Measurements from ENCODE around the gene RENBP.

RENBP gene

DNA sequence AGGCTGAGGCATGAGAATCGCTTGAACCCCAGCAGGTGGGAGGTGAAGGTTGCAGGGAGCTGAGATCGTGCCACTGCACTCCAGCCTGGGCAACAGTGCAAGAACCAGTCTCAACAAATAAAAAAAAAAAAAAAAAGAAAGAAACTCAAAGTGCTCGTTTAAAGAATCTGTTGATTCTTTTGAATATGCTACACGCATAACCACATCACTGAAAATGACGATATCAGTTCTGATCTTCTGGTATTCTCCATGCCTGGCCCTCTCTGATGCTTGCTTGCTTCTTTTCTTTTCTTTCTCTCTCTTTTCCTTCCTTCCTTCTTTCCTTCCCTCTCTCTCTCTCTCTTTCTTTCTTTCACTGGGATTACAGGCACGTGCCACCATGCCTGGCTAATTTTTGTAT lies 32.6 kb downstream of the RENBP start:
- DNase-seq = no peak

GRCh38 chrX:153910446-153910845 lies 34.0 kb downstream of the RENBP start:
- no peak for DNase-seq

- DNase-seq = no peak
Measured at GRCh38 chrX:153909980-153910360, 34.5 kb downstream of the RENBP start.

- no peak for DNase-seq
Measured at GRCh38 chrX:153909024-153909979, 35.1 kb downstream of the RENBP start.

DNA sequence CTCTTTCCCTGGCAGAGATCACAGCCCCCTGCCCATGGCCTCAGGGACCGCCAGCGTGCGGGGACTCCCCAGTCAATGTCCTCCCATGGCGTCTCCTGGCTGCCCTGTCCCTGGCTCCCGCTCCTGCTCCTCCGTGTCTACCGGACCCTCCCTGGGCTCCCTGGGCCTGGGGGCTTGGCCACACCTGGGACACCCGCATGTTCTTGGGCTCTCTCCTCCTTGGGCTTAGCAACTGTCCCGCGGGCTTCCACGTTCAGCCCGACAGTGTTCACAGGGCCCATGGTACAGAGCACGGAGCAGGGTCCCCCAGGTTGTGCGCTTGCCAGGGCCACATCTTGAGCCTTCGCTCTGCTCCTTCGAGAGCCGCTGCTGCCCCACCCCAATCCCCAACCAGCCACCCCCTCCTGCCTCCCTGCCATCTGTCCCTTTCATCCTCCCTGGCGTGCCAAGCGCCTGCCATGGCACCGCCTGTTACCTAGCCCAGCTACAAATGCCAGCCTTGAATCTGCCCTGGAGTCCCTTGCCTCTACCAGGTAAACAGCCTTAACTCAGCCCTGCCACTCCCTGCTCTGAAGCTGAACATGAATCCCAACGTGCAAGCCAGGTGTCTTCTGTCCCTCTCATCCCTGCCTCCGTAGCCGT lies 36.1 kb downstream of the RENBP start:
- no peak for DNase-seq

DNA sequence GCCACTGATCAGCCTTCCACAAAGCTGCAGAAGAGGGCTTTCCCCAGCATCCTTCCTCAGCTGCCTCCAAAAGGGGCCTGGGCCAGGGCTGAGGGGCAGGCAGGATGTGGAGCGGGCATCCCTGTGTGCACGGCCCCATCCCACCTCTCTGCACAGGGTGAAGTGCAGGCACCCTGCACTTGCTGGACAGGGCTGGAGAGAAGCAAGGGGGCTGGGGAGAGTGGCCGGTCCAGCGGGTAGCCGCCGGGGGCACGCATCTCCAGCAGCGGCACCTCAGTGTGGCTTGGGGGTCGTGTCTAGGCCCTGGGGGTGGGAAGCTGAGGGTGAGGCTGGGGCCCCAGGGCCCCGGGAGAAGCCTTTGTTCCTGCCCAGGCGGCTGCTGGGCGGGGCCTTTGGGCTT lies 37.0 kb downstream of the RENBP start:
- DNase-seq = no peak

DNA sequence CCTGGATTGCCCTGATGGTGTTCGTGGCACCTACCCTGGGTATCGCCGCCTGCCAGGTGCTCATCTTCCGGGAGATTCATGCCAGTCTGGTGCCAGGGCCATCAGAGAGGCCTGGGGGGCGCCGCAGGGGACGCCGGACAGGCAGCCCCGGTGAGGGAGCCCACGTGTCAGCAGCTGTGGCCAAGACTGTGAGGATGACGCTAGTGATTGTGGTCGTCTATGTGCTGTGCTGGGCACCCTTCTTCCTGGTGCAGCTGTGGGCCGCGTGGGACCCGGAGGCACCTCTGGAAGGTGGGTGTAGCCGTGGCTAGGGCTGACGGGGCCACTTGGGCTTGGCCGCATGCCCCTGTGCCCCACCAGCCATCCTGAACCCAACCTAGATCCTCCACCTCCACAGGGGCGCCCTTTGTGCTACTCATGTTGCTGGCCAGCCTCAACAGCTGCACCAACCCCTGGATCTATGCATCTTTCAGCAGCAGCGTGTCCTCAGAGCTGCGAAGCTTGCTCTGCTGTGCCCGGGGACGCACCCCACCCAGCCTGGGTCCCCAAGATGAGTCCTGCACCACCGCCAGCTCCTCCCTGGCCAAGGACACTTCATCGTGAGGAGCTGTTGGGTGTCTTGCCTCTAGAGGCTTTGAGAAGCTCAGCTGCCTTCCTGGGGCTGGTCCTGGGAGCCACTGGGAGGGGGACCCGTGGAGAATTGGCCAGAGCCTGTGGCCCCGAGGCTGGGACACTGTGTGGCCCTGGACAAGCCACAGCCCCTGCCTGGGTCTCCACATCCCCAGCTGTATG lies 38.1 kb downstream of the RENBP start:
- DNase-seq = no peak

DNA sequence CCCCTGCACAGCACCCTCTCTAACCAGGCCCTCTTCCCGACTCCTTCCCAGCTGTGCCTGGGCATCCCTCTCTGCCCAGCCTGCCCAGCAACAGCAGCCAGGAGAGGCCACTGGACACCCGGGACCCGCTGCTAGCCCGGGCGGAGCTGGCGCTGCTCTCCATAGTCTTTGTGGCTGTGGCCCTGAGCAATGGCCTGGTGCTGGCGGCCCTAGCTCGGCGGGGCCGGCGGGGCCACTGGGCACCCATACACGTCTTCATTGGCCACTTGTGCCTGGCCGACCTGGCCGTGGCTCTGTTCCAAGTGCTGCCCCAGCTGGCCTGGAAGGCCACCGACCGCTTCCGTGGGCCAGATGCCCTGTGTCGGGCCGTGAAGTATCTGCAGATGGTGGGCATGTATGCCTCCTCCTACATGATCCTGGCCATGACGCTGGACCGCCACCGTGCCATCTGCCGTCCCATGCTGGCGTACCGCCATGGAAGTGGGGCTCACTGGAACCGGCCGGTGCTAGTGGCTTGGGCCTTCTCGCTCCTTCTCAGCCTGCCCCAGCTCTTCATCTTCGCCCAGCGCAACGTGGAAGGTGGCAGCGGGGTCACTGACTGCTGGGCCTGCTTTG lies 38.9 kb downstream of the RENBP start:
- no peak for DNase-seq

DNA sequence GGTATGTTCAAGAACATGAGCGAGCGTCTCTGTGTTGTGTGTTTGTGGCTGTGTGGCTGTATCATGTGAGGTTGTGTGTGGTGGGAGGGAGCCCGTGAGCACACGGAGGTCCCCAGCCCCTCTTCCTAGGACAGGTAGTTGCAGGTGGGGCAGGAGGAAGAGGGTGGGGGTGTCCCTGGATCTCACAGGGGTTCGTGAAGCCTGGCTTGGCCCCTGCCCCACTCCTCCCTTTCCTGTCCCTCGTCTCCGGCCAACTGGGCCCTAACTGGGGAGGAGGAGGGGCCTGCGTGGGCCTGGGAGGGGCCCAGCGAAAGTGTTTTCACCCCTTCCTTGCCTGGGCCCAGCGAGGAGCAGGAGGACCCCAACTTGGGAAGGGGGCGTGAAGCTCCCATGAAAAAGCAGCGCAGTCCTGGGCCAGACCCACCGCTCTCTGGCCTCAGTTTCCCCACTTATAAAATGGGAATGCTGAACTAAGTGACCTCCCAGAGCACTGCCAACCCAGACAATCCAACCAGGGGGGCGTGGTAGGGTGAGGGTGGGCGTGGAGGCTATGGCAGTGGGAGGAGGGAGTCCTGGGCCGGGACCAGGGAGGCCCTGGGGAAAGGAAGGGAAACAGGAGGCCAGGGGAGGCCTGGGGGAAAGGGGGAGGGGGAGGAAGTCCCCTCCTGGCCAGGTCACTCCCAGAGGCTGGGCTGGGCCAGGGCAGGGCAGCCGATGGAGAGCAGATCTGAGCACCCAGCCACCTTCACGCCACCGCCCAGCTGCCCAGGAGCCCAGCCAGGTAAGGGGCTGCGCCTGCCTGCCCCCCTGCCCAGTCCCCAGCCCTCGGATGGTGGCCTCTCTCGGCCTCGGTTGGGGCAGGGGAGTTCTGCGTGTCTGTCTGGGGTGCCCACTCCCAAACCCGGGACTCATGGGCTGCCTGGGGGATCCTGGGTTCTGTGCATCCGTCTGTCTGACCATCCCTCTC lies 40.2 kb downstream of the RENBP start, which contains the start of gene AVPR2:
AVPR2 (plus strand) TSS at position 683 of the 967 bp plus-strand sequence. CDS start 473 bp downstream, outside the sequence.
- no peak for DNase-seq

DNA sequence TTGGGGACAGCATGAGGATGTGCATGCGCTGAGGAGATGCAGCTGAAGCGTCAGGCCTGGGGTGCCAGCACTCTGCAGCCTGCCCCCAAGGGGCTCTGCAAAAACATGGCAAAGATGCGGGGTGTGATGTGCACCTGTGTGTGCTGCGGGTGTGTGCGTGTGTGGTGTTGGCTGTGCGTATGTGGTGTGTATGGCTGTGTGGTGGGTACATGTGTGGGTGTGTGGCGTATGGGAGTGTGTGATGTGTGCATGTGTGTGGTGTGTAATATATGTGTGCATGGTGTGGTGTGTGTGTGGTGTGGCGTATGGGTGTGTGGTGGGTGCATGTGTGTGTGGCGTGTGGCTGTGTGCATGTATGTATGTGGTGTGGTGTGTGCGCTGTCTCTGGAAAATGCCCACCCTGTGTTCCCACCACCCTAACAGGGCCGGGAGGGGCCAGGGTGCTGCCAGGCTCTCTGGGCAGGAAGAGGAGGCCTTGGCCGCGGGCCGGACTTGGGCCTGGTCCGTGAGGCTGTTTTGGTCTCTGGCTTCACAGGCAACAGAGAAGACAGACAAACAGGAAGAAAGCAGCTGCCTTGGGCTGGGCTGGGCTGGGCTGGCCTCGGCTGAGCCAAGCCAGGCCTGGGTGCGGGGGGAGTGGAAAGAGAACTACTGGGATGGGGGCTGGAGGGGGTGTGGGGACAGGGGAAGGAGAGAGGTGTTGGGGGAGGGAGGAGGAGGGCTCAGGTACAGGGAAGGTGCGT lies 41.0 kb downstream of the RENBP start:
- DNase-seq = no peak

- DNase-seq = no peak
Measured at GRCh38 chrX:153902385-153902784, 42.1 kb downstream of the RENBP start.

DNA sequence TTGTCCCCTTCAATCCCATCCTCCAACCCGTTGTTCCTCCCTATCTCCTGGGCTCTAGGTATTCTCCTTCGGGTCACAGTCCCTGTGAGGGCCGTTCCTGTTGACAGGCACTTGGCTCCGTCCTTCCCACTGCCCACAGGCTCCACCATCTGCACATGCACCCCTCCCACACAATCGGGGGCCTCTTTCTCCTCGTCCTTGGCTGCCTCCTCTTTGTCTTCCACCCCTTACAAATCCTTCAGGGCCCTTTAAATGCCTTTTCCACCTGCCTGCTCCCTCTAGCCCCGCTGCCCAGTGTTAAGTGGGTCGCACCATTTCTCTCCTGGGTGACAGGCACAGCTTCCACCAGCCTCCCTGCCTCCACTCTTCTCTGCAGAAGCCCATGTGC lies 42.7 kb downstream of the RENBP start:
- no peak for DNase-seq

- DNase-seq = peak; percentile 51
Measured at GRCh38 chrX:153900831-153901752, 43.4 kb downstream of the RENBP start.

DNA sequence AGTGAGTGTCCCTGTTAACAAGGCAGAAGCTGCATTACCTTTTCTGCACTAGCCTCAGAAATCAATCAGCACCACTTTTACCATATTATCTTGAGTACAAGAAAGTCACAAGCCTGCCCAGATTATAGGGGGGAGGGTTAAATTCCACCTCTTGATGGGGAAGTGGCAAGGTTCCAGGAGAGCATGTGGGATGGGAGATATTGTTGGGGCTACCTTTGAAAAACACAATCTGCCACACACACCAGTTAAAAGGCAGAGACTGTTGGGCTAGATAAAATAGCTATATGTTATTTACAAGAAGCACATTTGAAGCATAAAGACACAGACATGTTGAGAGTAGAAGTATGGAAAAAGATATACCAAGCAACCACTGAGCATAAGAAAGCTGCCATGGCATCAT lies 46.5 kb downstream of the RENBP start:
- DNase-seq = no peak

DNA sequence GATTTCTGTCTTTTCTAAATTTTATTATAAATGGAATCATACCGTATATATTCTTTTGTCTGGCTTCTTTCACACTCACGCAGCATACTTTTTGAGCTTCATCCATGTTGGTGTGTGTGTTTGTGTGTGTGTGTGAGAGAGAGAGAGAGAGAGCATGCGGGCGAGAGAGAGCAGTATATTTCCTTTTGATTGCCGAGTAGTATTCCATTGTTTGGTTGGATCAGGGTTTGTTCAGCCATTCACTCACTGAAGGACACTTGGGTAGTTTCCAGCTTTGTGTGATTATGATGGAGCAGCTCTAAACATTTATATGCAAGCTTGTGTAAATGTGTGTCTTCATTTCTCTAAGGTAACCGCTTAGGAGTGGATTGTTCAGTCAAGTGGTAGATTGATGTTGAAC lies 55.3 kb downstream of the RENBP start:
- DNase-seq = no peak

- no peak for DNase-seq
Measured at GRCh38 chrX:153888344-153888743, 56.1 kb downstream of the RENBP start.

DNA sequence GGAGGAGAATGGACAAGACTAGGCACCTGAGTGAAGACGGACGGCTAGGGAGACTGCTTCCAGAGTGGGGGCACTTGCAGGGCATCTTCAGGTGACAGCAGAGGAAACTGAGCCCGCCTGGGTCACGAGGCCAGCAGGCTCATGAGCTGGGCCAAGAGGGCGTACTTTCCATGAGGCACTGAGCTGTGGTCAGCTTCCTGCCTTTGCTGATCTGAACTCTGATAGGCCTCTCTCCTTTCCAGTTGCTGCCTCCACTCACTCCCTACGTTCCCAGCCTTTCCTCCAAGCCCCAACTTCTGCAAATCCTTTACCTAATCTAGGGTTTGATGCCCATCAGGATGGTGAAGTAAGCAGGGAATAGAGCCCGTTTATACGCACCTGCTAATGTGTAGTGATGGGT lies 57.1 kb downstream of the RENBP start:
- DNase-seq = no peak

DNA sequence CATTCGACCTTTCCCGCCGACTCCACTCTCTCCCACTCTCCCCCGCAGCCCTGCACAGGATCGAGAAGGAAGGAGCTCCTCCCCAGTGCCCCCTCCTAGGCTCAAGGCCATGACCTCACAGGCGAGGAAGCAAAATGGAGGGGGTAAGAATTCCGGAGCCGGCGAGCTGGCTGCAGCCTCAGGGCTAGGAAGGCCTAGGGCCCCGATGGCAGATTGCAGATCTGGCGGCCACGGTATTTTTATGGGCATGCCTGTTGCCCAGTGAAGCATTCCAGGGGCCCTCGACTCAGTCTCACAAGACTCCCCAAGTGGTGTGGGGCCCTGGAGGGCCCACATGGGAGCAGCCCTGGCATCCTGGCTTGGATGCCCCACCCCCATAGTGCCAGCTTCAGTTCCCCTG lies 57.5 kb downstream of the RENBP start:
- DNase-seq = no peak

GRCh38 chrX:153885968-153886903 lies 58.2 kb downstream of the RENBP start, which contains the start of gene L1CAM:
Gene L1CAM, minus strand, starts transcription at chrX:153886173. Its CDS starts 10,337 bp downstream, at chrX:153875836.
- DNase-seq = peak; percentile 25

Measured in activated CD4-positive, alpha-beta T cell treated with anti-CD3 and anti-CD28 coated beads, Interleukin-2, amount 50 U/mL, for 1 hour (primary cell).